GM18519 (cell line): ENCODE measurements around the gene DNAJB8.

ENCODE experiments used
- ATAC-seq: cut with Tn5 transposase; IDR thresholded peaks from one replicate; pipeline ENCODE4 v1.9.1; 2021; ENCODE audit warnings: mild to moderate bottlenecking, moderate library complexity; ENCODE audit not compliant: unreplicated experiment, low FRiP score

The DNAJB8 gene

GRCh38 chr3:128466840-128467541 is at the start of gene DNAJB8:
Gene DNAJB8 (minus strand): TSS chr3:128466890. CDS start chr3:128463245, 3,645 bp downstream.
- ATAC-seq, result no peak

GRCh38 chr3:128515967-128516366 is 49.3 kb upstream of the DNAJB8 start:
- no peak for ATAC-seq

DNA sequence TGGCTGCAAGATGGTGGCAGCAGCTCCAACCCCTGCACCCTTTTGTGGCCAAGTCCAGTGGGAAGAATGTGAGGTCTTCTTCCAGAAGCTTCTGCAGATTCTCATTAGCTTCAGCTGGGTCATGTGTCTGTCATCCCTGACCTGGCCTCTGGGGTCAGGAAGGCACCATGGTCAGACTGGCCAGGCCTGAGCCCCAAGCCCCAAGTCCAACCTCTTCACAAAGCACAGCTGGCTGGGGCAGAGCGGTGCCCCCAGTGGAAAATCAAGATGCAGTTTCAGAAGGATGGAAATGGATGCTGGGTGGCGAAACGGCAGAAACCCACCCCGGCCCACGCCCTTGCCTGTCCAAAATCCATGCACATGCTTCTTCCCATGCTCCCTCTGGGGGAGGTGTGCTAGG is 42.2 kb upstream of the DNAJB8 start:
- no peak for ATAC-seq

DNA sequence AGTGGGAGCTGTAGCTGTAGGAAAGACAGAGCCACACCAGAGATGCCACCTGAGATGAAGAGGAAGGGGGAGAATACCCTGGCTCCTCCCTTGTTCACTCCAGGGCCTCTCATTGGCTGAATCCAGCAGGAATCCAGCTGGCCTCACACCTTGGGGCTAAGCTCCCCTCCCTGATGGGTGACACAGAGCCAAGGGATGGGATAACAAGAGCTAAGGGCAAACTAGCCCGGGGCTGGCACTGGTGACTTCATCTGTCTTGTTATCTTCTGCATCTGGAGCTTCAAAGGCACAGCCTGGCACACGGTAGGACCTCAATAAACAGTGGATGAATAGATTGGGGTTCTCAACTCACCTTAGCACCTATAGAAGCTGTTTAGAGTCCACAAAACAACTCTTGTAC is 40.1 kb upstream of the DNAJB8 start:
- no peak for ATAC-seq

GRCh38 chr3:128505771-128506170 is 39.1 kb upstream of the DNAJB8 start:
- ATAC-seq, result no peak

DNA sequence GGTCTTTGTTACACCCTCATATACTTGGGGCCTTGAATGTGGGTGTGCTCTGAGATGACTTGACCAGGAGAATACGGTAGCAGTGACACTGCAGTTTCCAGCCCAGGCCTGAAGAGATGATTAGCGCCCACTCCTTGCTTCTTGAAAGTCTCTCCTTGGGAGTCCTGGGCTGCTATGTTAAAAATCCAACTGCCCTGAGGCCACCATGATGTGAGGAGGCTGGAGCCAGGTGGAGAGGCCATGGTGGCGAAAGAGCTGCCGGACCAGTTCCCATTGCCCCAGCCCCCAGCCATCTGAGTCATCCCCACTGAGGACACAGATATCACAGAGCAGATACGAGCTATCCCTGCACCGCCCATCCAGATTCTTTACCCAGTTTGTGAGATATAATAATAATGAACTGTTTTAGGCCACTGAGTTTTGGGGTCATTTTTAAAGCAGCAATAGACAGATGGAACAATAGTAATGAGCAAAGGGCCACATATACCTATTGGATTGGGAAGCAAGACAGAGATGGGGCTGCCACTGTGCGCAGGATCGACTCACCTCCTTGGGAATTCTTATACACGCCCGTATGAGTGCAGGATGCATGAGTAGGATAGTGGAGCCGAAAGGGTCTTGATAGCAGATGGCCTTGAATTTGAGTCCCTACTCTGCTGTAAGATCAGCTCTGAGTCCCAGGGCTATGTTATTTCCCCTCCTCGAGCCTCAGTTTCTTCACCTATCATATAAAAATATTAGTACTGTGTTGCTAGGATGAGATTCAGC is 38.5 kb upstream of the DNAJB8 start:
- ATAC-seq, result no peak

GRCh38 chr3:128504533-128504915 is 37.8 kb upstream of the DNAJB8 start:
- ATAC-seq, result no peak

- no peak for ATAC-seq
These were observed 37.3 kb upstream of the DNAJB8 start for GRCh38 chr3:128503751-128504532.

GRCh38 chr3:128503164-128503651 is 36.5 kb upstream of the DNAJB8 start:
- ATAC-seq, result no peak

DNA sequence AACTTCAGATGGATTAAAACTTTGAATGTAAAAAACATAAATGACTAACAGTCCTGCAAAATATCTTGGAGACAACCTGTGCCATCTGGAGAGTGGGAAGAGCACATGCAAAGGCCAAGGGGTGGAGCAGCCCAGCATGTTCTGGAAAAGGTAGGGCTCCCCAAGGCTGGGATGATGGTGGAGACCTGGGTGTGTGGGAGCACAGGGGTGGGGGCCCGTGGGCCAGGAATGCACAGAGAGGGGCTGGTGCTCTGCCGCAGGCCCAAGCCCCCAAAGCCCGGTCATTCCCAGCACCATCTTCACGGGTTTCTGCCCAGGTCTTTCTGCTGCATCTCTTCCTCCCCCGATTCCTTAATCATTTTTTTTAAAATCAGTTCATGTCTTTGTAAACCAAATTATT is 36.0 kb upstream of the DNAJB8 start:
- no peak for ATAC-seq

DNA sequence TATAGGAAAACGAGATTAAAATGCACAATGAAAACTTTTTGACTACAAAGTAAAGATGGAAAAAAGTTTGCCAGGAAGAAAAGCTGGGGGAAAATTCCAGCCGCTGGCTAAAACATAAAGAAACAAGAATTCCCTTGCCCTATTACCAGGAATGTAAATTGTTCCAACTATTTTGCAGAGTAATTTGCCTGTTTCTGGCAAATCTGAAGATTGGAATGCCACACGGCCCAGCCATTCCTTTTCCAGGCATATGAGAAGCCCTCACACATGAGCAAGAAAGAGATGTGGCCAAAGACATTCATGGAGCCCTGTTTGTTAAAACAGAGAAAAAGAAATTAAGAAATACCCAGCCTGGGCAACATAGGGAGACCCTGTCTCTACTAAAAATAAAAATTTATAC is 34.7 kb upstream of the DNAJB8 start:
- ATAC-seq, result no peak

DNA sequence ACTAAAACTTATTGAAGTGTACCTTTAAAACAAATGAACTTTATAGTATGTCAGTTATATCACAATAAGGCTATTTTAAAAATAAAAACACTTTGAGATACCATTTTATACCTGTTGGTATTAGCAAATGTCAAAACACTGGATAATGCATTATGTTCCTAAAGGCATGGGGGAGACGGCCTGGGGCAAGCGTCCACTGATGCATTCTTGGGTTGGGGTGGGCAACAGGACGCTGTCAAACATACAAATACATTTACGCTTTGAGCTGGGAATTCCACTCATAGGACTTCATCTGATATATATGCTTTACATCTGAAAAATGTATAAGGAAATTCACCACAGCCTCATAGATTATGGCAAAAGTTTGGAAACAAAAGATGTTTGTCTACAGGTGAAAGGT is 33.9 kb upstream of the DNAJB8 start:
- ATAC-seq, result no peak

- ATAC-seq, result no peak
These were observed 33.1 kb upstream of the DNAJB8 start for GRCh38 chr3:128499724-128500275.

GRCh38 chr3:128498901-128499530 is 32.3 kb upstream of the DNAJB8 start:
- ATAC-seq, result no peak

DNA sequence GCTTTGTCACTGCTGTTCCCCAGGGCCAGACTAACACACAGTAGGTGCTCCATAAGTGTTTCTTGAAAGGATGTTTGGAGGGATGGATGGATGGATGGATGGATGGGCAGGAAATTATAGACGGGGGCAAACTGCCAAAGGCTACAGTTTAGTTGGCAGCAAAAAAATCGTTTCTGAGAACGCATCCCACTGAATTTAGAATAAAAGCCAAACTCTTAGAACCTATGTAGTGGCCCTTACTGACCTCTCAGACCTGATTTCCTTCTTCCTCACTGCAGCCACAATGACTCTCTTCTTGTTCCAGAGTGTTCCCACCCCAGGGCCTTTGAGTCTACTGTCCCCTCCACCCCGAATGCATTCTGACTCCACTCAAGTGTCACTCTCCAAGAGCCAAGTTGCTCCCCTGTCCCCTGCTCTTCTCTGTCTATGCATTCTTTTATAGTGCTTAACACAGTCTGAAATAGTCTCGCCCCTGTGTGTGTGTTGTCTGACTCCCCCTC is 31.5 kb upstream of the DNAJB8 start:
- no peak for ATAC-seq

GRCh38 chr3:128497305-128498126 is 30.8 kb upstream of the DNAJB8 start:
- no peak for ATAC-seq

DNA sequence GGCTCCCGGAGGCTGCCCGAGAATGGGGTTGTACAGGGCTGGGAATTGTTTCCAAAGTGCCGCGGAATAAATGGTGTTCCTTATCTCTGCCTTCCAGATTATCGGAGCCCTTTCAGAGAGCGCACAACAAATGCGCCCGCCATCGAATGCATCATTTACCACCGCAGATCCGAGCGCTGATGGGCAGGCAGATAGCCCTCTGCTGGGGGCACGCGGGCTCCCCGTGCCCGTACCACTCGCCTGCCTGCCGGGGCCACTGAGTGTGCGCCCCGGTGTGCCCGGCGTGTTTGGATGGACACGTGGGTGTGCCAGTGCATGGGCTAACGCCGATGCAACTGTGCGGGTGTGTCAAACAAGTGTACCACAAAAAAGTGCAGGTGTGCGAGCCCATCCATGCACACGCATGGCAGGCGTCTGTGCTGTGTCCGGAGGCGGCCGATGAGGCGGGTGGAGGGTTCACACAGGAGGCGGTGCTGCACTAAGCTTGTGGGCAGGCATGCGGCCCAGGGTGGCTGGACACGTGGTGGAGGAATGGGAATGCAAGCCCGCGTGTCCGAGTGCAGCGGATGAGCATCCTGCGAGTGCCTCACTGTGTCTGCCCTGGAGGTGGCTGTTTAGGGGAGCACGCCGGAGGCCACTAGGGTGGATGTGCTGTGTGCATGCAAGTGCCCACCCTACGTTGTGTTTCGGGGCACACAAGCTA is 30.1 kb upstream of the DNAJB8 start:
- ATAC-seq, result no peak

DNA sequence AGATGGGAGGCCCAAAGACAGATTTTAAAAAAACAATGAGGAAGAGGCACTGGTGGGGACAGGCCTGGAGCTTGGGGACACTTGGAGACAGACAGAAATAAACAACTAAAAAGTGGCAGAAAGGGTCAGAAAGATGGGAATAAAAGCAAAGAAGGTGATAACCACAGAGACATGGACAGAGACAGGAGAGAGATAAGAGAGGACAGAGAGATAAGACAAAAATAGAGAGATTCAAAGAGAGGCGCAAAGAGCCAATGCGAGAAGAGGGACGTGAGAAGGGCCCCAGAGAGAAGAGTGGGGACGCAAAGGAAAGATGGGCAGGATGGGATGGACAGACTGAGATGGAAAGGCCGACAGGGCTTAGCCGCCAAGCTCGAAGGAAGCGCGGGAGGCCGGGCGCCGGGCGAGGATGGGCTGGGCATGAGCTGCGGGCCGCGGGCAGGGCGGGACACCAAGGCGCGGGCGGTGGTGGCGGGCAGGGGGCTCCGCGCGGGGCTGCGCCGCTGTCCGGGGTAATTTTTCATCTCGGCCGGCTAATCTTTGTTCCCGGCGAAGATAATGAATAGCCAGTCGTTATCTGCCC is 29.4 kb upstream of the DNAJB8 start:
- ATAC-seq, result no peak
